Stimulated activated CD4-positive, alpha-beta T cell treated with anti-CD3 and anti-CD28 coated beads, Interleukin-4, amount 100 ng/mL, for 48 hours (primary cell): ENCODE measurements around the gene TTC28.
"Not testable (repeated sequence)": the region's sequence is repeated elsewhere in the genome, so short reads cannot be mapped to it uniquely, and the experiment has no call there.

ENCODE experiments used
- DNase-seq, 2 donors: peaks; one replicate each; pipeline ENCODE4 v3.0.0-alpha.2; 2020; ENCODE audit warnings: low read depth in 2 of 2

The TTC28 gene

DNA sequence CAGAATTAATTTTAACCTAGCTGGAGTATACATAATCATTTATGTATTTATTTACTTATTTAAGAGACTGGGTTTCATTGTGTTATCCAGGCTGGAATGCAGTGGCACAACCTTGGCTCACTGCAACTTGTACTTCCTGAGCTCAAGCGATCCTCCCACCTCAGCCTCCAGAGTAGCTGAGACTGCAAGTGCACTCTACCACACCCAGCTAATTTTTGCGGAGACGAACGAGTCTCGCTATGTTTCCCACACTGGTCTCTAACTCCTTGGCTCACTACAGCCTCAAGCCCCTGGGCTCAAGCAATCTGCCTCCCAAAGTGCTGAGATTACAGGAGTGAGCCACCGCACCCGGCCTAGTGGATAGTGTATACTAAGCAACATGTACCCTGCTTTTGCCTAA lies 1.5 kb downstream of the TTC28 start:
- not testable (repeated sequence) for DNase-seq

DNA sequence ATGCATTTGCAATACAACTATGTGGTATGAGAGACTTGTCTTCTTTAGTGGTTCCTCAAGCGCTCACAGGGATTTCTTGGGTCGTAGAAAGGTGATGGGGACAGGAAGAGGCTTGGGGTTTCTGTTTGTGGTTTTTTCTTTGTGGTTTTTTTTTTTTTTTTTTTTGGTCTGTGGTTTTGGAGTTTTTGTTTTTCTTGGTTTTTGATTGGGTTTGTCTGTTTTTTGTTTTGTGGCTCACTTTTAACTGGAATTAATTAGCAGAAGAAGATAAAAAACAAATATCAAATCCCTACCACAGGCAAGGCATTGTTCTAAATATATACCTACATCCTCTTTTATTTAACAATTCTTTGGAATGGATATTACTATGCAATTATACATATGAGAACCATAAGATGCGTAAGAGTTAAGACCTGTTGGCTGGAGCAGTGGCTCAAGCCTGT lies 5.5 kb downstream of the TTC28 start:
- DNase-seq: no peak

DNA sequence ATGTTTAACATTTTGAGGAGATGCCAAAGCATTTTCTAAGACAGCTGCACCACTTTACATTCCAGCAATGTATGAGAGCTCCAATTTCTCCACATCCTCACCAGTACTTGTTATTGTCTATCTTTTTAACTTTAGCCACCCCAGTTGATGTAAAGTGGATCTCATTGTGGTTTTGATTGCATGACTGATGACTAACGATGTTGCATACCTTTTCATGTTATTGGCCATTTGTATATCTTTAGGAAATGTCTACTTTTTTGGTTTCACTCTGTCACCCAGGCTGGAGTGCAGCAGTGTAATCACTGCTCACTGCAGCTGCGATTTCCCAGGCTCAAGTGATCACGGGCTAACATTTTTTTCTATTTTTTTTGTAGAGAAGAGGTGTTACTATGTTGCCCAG lies 8.9 kb downstream of the TTC28 start:
- no peak for DNase-seq

DNA sequence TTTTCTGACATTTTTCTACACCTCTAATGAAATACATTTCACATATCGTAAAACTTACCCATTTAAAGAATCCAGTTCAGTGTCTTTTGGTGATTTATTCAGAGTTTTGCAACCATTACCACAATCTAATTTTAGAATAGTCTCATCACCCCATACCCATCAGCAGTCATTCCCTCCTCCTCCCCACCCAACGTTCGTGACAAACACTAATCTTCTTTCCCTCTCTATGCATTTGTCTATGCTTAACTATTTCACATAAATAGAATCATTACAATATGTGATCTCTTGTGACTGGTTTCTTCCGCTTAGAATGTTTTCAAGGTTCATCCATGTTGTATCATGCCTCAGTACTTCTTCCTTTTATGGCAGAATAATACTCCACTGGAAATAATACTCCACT lies 9.5 kb downstream of the TTC28 start:
- no peak for DNase-seq

- DNase-seq: no peak
These were observed 10.3 kb downstream of the TTC28 start for GRCh38 chr22:28669387-28669786.

GRCh38 chr22:28663569-28663942 lies 16.1 kb downstream of the TTC28 start:
- DNase-seq: not testable (repeated sequence)

DNA sequence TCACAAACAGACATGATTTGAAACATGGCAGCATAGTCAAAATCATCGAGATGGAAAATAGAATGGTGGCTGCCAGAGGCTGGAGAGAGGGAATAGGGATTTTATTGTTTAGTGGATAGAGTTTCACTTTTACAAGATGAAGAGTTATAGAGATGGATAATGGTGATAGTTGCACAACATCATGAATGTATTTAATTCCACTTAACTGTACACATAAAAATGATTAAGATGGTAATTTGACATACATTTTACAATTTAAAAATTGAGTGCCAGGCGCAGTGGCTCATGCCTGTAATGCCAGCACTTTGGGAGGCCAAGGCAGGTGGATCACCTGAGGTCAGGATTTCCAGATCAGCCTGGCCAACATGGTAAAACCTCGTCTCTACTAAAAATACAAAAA lies 21.2 kb downstream of the TTC28 start:
- DNase-seq: no peak

- DNase-seq: no peak
These were observed 23.5 kb downstream of the TTC28 start for GRCh38 chr22:28656181-28656580.

- DNase-seq: no peak
These were observed 29.2 kb downstream of the TTC28 start for GRCh38 chr22:28650463-28650862.

DNA sequence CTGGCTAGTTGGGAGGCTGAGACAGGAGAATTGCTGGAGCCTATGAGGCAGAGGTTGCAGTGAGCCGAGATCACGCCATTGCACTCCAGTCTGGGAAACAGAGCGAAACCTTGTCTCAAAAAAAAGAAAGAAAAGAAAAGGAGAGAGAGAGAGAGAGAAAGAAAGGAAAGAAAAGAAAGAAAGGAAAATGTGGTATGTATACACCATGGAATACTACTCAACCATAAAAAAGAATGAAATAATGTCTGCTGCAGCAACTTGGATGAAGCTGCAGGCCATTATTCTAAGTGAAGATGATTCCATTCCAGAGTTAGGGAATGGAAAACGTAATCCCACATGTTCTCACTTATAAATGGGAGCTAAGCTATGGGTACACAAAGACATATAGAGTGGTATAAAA lies 30.8 kb downstream of the TTC28 start:
- no peak for DNase-seq

GRCh38 chr22:28647216-28647615 lies 32.4 kb downstream of the TTC28 start:
- DNase-seq: no peak

DNA sequence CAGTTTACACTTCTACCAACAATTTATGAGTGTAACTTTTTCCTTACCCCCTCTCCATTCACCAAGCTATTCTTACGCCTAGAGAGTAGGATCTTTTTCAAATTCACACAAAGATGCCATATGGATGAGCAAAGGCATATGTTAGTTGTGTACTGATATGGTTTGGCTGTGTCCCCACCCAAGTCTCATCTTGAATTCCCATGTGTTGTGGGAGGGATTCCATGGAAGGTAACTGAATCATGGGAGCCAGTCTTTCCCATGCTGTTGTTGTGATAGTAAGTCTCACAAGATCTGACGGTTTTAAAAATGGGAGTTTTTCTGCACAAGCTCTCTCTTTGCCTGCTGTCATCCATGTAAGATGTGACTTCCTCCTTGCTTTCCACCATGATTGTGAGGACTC lies 40.3 kb downstream of the TTC28 start:
- DNase-seq: no peak

- DNase-seq: no peak
These were observed 42.4 kb downstream of the TTC28 start for GRCh38 chr22:28637225-28637624.

- DNase-seq: no peak
These were observed 49.5 kb downstream of the TTC28 start for GRCh38 chr22:28630177-28630574.

DNA sequence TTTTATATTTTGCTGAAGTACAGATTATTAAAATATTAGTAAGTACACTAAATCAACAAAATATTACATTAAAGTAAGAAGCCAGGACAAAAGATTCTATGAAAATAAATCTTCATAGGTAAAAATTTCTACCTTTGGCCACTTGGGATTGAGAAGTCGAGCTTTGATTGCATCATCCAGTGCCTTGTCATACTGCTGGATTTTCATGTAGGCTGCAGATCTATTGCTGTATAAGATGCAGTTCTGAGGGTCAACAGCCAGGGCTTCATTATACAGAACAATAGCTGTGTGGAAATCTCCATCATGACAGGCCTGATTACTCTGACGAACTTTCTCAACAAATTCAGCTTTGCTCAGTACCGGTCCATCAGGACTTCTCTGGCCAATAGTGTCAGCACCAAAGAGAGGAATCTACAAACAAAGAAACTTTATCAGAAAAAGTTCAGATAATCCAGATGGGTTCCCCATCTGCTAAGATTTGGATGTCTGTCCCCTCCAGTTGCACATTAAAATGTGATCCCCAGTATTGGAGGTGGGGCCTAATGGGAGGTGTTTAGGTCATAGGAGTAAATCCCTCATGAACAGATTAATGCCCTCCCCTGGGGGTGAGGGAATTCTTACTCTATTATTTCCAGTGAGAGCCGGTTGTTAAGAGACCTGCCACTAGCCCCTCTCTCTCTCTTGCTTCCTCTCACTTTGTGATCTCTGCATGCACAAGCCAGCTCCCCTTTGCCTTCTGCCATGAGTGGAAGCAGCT lies 50.0 kb downstream of the TTC28 start:
- DNase-seq: no peak

DNA sequence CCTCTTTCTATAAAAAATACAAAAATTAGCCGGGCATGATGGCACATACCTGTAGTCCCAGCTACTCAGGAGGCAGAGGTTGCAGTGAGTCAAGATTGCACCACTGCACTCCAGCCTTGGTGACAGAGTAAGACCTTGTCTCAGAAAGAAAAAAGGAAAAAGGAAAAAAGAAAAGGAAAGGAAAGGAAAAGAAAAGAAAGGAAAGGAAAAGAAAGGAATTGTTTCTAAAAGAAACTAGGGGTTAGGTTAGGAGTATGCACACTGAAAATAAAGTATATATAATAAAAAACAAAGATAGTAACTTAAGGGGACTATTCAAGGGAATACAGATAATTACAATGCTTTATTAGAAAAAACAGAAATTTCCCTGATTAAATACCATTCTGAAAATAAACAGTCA lies 50.9 kb downstream of the TTC28 start:
- DNase-seq: no peak

DNA sequence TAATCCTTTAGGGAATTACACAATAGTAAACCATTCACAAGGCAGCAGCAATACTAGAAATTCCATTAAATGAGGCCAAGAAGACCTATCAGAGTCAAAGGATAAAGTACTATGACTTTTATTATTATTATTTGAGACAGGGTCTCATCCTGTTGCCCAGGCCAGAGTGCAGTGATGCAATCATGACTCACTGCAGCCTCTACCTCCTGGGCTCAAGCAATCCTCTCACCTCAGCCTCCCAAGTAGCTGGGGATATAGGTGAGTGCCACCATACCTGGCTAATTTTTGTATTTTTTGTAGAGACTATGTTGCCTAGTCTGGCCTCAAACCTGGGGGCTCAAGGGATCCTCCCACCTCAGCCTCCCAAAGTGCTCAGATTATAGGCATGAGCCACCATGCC lies 51.8 kb downstream of the TTC28 start:
- DNase-seq: no peak

- no peak for DNase-seq
These were observed 59.3 kb downstream of the TTC28 start for GRCh38 chr22:28620244-28620922.

- DNase-seq: no peak
These were observed 60.4 kb downstream of the TTC28 start for GRCh38 chr22:28619236-28619635.

DNA sequence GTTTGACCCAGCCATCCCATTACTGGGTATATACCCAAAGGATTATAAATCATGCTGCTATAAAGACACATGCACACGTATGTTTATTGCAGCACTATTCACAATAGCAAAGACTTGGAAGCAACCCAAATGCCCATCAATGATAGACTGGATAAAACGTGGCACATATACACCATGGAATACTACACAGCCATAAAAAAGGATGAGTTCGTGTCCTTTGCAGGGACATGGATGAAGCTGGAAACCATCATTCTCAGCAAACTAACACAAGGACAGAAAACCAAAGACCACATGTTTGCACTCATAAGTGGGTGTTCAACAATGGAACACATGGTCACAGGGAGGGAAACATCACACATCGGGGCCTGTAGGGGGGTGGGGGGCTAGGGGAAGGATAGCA lies 64.2 kb downstream of the TTC28 start:
- DNase-seq: not testable (repeated sequence)

DNA sequence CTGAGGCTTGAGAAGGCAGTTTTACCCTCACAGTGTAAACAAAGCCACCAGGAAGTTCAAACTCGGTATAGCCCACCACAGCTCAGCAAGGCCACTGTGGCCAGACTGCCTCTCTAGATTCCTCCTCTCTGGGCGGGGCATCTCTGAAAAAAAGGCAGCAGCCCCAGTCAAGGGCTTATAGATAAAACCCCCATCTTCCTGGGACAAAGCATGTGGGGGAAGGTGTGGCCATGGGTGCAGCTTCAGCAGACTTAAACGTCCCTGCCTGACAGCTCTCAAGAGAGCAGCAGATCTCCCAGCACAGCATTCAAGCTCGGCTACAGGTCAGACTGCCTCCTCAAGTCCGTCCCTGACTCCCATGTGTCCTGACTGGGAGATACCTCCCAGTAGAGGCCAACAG lies 69.7 kb downstream of the TTC28 start:
- no peak for DNase-seq

GRCh38 chr22:28608546-28608945 lies 71.1 kb downstream of the TTC28 start:
- DNase-seq: no peak

- no peak for DNase-seq
These were observed 71.8 kb downstream of the TTC28 start for GRCh38 chr22:28607795-28608194.
